NCI-H1417 (cell line): Measurements from ENCODE around the gene PPIP5K1.
"Not testable (repeated sequence)": the region's sequence is repeated elsewhere in the genome, so short reads cannot be mapped to it uniquely, and the experiment has no call there.

Experiments
- DNase-seq, 3 experiments: peaks; one replicate each; lab custom pipeline; 2025; lab: John Stamatoyannopoulos, UW

The PPIP5K1 gene

DNA sequence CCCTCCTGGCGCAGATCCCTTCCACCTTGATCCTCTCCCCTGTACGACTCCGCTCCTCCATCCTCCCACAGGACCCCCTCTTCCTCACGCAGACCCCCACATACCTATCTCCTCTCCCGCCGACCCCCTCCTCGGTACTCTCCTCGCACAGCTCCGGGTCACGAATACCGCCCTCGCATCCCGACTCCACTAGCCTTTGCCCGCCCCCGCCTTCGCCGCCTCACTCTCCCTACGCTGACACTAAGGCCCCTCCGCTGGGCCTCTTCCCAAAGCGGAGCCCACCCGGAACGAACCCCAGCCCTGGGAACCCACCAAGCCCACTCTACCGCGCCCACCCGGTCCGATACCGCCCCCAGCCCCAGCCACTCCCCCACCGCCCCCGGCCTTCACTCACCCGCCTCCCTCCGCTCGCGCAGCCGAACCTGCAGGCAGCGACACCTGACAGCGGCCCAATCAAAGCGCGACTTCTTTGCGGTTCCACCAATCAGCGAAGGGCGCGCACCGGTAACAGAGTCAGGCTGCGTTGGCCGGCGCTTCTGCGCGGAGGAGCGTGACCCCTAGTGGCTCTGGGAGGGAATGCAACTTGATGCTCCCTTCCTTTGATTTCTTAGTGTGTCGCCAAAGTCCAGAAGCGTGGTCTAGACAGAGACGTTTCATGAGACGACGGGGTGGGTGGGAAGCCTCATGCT lies at the start of gene PPIP5K1:
Gene PPIP5K1 (minus strand): TSS at position 431 of the 689 bp plus-strand sequence. CDS start 5,704 bp downstream, outside the sequence.
- not testable (repeated sequence) for DNase-seq

- not testable (repeated sequence) for DNase-seq
These were observed 48.6 kb upstream of the PPIP5K1 start for GRCh38 chr15:43638464-43639204.

DNA sequence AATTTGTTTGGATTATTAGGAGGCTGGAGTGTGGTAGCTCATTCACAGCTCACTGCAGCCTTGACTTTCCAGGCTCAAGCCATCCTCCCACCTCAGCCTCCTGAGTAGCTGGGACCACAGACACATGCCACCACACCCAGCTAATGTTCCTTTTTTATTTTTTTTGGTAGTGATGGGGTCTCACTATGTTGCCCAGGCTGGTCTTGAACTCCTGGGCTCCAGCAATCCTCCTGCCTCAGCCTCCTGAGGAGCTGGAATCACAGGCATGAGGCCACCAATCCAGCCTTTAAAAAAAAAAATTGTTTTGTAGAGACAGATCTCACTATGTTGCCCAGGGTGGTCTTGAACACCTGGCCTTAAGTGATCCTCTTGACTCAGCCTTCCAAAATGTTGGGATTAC lies 36.9 kb upstream of the PPIP5K1 start:
- not testable (repeated sequence) for DNase-seq

DNA sequence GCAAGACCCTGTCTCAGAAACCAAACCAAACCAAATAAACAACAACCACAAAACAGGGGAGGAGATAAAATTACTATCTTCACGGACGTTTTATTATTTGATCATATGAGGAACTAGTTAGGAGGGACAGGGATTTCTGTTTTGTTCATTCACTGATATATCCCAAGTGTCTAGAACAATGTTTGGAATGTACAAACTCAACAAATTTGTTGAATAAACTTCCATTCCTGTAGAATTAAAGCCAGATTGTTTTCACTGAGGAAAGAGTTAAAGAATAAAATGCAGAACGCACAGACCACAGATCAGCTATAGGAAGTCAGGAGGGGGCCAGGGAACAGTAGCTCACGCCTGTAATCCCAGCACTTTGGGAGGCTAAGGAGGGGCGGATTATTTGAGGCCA lies 35.1 kb upstream of the PPIP5K1 start:
- DNase-seq = no peak

DNA sequence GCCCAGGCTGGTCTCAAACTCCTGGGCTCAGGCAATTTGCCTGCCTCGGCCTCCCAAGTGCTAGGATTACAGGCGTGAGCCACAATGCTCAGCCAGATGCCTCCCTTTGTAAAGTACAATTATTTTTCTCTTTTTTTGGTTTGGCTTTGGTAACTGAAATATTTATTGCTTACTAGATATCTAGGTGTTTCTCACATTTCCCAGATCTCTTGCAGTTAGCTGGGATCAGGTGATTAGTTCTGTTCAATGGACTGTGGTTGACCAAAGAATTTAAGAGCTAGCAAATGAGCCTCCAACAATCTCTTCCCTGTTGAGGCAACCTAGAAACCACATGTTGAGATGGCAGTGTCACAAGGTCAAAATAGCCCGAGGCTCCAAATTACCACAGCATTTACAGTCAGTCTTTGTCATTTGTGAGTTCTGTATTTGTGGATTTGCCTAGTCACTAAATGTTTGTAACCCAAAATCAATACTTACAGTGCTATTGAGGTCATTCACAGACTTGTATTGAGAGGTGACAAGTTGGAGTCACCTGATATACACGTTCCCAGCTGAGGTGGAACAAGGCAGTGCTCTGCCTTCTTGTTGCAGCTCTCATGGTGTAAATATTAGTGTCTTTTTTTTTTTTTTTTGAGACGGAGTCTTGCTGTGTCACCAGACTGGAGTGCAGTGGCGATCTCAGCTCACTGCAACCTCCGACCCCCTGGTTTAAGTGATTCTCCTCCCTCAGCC lies 32.2 kb upstream of the PPIP5K1 start:
- peak in 1 of 3 experiments; percentile 1 for DNase-seq

DNA sequence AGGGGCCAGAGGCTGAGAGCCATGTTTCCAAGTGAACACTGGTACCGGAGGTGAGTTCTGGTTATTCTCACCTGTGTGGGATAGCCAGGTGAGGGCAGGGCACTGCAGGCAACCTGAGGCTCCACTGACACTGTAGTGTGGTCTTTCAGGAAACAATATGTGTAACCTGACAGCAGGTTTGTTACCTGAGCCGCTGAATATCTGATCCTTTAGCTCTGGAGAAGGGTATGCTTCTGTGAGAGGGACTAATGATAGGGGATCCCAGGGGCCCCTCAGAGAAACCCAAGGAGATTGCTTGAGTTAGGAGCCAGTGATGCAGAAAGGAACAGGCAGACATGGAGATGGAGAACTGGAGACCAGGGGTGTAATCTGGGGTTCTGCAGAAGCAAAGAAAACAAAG lies 28.7 kb upstream of the PPIP5K1 start, which contains the start of gene STRC:
Gene STRC (minus strand): TSS at position 101 of the 400 bp plus-strand sequence. CDS start 78 bp downstream, at position 23.
- not testable (repeated sequence) for DNase-seq

GRCh38 chr15:43617750-43618149 lies 27.7 kb upstream of the PPIP5K1 start:
- not testable (repeated sequence) for DNase-seq

DNA sequence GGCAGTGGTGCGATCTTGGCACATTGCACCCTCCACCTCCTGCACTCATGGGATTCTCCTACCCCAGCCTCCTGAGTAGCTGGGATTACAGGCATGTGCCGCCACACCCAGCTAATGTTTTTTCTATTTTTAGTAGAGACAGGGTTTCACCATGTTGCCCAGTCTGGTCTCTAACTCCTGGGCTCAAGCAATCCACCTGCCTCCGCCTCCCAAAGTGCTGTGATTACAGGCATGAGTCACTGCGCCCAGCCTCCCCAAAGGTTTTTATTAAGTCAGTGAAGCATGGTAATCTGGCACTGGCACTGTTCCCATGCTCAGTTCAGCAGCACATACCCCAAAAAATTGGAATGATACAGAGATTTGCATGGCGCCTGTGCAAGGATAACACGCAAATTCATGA lies 12.2 kb upstream of the PPIP5K1 start:
- DNase-seq = peak; percentile 2 to 21 (median 8)

GRCh38 chr15:43600200-43600599 lies 10.2 kb upstream of the PPIP5K1 start:
- DNase-seq = not testable (repeated sequence)

DNA sequence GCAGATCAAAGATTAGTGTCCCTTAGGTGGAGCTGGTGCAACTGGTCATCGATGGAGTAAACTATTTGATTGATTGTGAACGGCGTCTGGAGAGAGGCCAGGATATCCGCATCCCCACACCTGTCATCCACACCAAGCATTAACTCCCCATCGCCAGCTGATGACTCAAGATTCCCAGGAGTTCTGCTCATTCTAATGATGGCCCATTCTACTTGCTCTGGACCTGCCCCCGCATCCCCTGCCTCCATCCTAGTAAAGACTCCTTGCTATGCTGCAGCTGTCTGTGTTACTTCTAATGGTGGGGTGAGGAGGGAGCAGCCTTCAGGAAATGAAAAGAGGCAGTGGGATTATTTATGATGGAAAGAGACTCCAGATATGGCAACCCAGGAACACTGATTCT lies 9.1 kb upstream of the PPIP5K1 start:
- not testable (repeated sequence) for DNase-seq

DNA sequence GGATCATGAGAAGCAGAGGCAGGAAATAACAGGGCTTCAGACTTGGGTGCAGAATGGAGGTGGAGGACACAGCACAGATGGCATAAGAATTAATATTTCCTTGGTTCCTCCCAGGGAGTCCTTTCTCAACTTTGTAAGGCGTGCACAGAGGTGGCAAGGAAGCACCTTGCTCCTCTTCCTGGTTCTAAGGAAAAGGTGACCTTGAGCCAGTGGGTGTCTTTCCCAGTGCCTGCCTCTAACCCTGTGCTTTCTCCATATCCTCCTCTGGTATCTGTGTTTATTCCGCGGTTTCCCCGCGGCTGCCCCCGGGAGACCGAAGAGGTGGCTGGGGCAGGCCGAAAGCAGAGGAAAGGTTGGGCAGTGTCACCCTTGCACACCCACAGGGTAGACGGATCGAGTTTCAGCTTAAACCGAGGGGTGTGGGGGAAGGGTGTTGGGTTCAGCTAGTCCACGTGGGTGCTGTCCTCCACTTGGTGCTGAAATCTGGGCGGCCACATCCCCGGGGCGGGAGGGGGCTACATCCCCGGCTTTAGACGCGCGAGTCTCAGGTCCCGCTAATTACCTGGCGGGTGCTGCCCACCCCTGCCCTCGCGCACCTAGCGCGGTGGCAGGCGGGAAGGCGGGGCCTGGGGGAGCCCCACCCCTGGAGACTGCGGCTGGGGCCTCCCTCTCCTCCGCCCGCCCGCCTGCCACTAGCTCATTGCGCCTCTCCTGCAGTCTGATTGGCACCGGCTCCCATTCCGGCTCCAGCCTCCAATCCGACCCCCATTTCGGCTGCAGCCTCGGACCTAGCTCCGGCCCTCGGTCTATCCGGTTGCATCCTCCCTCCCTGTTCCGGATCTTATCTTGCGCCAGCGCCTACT lies 3.6 kb upstream of the PPIP5K1 start, which contains the start of gene CKMT1B:
Gene CKMT1B (plus strand): TSS at position 700 of the 863 bp plus-strand sequence. CDS start 192 bp downstream, outside the sequence.
- not testable (repeated sequence) for DNase-seq

DNA sequence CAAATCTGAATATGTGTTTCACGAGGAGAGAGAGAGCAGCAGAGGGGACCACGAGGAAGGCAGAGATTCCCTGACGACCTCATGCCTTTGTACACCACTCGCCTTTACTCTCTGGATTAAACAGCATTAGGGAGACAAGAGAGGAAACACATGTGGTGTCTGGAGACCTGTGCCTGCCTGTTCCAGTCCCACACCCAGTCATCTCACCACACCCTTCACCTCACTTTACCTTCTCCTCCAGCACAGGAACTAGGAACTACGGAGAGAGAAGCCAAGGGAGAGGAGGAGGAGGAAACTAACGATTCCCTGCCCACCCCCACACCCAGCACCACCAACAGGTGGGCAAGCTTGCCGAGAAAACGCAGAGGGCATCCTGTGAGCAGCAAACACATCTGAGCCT lies 2.8 kb upstream of the PPIP5K1 start:
- DNase-seq = not testable (repeated sequence)

DNA sequence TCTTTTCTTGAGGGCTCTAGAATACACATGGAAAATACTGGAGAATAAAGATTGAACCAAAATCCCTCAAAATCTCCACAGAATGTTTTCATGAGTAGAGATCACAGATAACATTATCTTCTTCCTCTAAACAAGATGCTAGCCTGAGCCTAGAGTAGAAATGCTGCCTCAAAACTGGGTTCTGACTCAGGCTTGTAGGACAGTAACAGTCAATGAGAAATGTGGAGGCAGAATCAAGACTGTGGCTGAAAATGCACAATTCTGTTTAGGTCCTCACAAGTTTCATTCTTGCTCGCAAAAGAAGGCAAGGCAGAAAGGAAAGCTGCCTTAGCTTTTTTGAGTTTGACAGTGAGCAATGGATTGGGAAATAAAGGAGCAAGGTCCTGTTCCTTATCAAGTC lies 15.4 kb downstream of the PPIP5K1 start:
- DNase-seq = not testable (repeated sequence)

DNA sequence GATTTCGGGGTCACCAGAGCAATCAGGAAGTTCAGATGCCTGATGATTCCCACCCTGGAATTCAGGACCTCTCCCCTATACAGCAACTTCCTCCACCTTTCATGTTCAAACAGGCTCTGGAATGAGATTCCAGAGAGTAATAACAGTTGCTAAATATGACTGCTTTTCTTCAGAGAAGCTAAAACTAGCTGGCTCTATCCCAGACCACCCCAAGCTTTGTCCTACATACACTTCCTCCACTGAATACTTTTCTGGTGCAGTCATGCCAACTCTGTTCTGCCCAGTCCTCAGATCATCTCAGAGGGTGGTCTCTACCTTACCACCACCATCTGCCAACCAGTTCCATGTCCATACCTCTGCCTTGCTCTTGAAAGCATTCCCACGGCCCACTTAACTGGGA lies 23.4 kb downstream of the PPIP5K1 start:
- not testable (repeated sequence) for DNase-seq

DNA sequence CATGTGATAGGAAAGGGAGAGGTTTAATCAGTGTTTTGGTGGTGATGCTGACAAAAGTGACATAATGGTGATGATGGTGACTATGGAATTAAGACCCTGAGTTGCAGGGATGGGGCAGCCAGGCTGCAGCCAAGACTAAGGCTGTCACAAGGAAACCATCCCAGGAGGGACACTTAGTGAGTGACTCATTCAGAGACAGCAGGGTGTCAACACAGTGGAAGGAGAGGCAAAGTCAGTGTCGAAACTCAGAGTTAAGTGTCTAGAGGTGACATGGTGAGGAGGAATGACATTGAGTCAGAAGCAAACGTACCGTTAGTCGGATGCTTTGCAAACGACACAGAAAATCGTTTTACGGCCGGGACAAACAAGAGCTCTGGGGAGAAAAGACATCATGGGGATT lies 26.2 kb downstream of the PPIP5K1 start:
- DNase-seq = not testable (repeated sequence)

DNA sequence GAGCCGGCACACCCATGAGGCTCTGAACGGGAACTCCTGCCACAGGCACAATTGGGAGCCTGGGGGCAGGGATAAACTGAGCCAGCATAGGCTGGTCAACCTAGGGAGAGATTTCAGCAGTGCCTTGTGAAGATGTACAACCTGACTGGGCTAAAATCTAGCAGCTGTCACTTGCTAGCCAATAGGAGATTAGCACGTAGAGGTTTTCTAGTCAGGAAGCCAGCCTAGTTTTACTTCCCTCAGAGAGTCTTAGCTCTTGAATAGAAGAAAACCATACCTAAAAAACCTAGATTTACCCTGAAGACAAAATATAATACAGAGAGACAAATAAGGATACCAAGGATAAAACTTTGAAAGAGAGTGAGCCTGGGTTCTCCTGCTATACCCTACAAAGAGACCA lies 27.3 kb downstream of the PPIP5K1 start:
- DNase-seq = not testable (repeated sequence)

DNA sequence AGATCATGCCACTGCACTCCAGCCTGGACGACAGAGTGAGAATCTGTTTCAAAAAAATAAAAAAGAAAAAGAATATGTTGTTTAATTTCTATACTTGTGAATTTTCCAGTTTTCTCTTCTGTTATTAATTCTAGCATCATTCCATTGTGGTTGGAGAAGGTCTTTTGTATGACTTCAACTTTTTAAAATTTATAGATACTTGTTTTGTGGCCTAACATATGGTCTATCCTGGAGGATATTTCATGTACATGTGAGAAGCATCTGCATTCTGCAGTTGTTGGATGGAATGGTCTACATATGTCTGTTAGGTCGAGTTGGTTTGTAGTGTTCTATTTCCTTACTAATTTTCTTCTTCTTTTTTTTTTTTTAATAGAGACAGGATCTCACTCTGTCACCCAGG lies 37.0 kb downstream of the PPIP5K1 start:
- DNase-seq = no peak

DNA sequence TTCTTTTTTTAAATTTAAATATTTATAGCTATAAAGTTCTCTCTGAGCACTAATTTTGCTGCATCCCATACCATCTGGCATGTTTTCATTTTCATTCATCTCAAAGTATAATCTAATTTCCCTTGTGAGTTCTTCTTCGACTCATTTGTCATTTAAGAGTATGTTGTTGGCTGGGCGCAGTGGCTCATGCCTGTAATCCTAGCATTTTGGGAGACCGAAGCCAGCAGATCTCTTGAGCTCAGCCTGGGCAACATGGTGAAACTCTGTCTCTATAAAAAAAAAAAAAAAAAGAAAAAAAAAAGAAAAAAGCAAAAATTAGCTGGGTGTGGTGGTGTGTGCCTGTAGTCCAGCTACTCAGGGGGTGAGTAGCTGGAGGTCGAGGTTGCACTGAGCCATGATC lies 37.8 kb downstream of the PPIP5K1 start:
- DNase-seq = no peak

DNA sequence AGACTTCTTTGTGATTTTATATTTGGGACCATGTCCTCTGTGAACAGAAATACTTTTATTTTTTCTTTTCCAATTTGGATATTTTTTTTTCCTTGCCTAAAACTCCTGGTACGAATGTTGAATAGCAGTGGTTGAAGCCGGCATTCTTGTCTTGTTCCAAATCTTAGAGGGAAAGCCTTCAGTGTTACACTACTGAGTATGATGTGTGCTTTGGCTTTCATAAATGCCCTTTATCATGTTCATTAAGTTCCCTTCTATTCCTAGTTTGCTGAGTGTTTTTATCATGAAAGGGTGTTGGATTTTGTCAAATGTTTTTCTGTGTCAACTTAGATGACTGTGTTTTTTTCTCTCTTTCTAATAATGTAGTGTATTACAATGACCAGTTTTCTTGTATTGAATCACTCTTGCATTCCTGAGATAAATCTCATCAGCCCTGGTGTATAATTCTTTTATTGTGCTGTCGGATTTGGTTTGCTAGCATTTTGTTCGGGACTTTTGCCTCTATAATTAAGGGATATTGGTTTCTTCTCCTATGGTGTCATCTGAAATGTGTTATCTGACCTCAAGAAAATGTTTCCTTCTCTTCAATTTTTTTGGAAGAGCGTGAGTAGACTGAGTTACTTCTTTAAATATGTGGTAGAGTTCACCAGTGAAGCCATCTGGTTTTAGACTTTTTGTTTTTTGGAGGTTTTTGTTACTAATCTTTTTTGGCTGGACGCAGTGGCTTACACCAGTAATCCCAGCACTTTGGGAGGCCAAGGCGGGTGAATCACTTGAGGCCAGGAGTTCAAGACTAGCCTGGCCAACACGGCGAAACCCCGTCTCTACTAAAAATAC lies 39.3 kb downstream of the PPIP5K1 start:
- DNase-seq = no peak

DNA sequence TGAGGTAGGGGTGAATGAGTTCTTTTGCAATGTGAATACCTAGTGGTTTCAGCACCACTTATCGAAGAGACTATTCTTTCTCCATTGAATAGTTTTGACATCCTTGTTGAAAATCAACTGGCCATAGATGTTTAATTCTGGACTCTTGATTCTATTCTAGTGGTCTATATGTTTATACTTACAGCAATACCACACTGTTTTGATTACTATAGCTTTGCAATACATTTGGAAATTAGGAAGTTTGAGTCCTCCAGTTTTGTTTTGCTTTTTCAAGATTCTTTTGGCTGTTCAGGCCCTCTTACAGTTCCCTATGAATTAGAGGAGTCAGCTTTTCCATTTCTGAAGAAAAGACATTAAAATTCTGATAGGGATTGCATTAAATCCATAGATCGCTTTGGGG lies 42.5 kb downstream of the PPIP5K1 start:
- no peak for DNase-seq
